Right lobe of liver (tissue), 6 donors: Measurements from ENCODE around the gene UBALD1. TPM values are rescaled to one million over a fixed set of nuclear protein-coding genes. Genes with fewer than 3 reads are reported as not detected.

Source experiments
- ATAC-seq, 4 donors: fragments of 200-7000 bp; cut with Tn5 transposase; one replicate each; pipeline ENCODE4 v1.9.1; 2020; ENCODE audit warnings: mild to moderate bottlenecking in 4 of 4, moderate library complexity in 4 of 4
- DNase-seq, 3 donors: peaks; one replicate each; pipeline ENCODE4 v3.0.0-alpha.2; 2020
- H3K27ac ChIP-seq, 3 donors: fragments of 200-600 bp; one replicate each; pipeline ENCODE4 v1.8.0; 2022
- H3K27me3 ChIP-seq, 2 donors: fragments of 200-600 bp; one replicate each; pipeline ENCODE4 v1.8.0; 2022
- H3K36me3 ChIP-seq, 4 donors: fragments of 200-600 bp; sonication (generic) in 1 of 4; one replicate each; pipeline versions ENCODE4 v1.5.1 to v1.8.0; 2017 to 2022; ENCODE audit warnings: control low read depth in 1 of 4
- H3K4me1 ChIP-seq, 4 donors: fragments of 200-600 bp; sonication (generic) in 1 of 4; one replicate each; pipeline versions ENCODE4 v1.5.1 to v1.8.0; 2017 to 2022; ENCODE audit warnings: control low read depth in 1 of 4
- H3K4me3 ChIP-seq, 3 donors: fragments of 200-600 bp; one replicate each; pipeline ENCODE4 v1.8.0; 2022
- H3K9me3 ChIP-seq, 4 donors: fragments of 200-600 bp; sonication (generic) in 1 of 4; one replicate each; pipeline versions ENCODE4 v1.5.1 to v1.8.0; 2017 to 2022; ENCODE audit warnings: control low read depth in 1 of 4
- CTCF ChIP-seq, 4 donors: fragments of 200-600 bp in 3 of 4; fragments of 450-650 bp in 1 of 4; IDR thresholded peaks; one replicate each; pipeline versions ENCODE4 v1.5.1 to v1.8.0; 2016 to 2022; ENCODE audit warnings: antibody characterized with exemption in 4 of 4, mild to moderate bottlenecking in 2 of 4
- POLR2A ChIP-seq: fragments of 450-650 bp; IDR thresholded peaks from one replicate; pipeline ENCODE4 v1.6.1; 2017; ENCODE audit warnings: antibody characterized with exemption, mild to moderate bottlenecking
- WGBS: methylation state at CpG from one replicate; pipeline ENCODE4 v1.1.6; 2018; ENCODE audit warnings: low coverage, low lambda C conversion rate; ENCODE audit not compliant: insufficient coverage; ENCODE audit errors: missing lambda C conversion rate; 5-methylcytosine and 5-hydroxymethylcytosine counted together
- intact Hi-C, 2 donors: fragments of 100-400 bp; cut with DNase I; formaldehyde crosslinking; loops; one replicate each; pipeline versions ENCODE4 v1.11.2 to v1.14.1; 2022
- total RNA-seq, 6 experiments: library from RNA; depleted of rRNA in 2 of 6; stranded (reverse); fragments of >200 nt in 2 of 6; fragmentation: NEBNext Ultra II Directional in 3 of 6; extraction: Animal tissue kit (Norgen Biotek cat#: 25700) in 3 of 6; gene quantifications; one replicate each; pipeline versions ENCODE4 v1.1.0 to v1.2.4, GENCODE V29; 2016 to 2023
- donor health status: DM: no; HTN: yes; CAD: no.
- donor health status: DM: no; HTN: no; CAD: no.
- donor health status: DM: no; HTN: no; CAD: no.
- donor health status: DM: no; HTN: yes; CAD: no.
- donor health status: DM: no; HTN: yes; CAD: no.

Gene UBALD1
- total RNA-seq, 6 experiments from 2014 or later = 6.4 to 29.5 (median 17.2) TPM

- intact Hi-C loops = no loop called here
- TF ChIP-seq POLR2A = no peak
- TF ChIP-seq CTCF (IDR thresholded peaks at IDR 0.05) = no peak
- H3K27ac ChIP-seq = no peak overlapping the region
- no peak overlapping the region for H3K4me3 ChIP-seq
- H3K36me3 ChIP-seq = no peaks in the 10 kb centered on the region
- DNase-seq (no peak), ATAC-seq (no peak)
- H3K27me3 ChIP-seq = no peaks in the 10 kb centered on the region
- no peaks in the 10 kb centered on the region for H3K9me3 ChIP-seq
- H3K4me1 ChIP-seq = peaks cover 0 to 7% (median 0%) of the 10 kb centered on the region in 4 donors
- 60% methylated on average over 3 of the region's 16 CpGs for WGBS
Observed at GRCh38 chr16:4593086-4593485, 21.6 kb downstream of the UBALD1 start.

GRCh38 chr16:4591706-4592470, 22.8 kb downstream of the UBALD1 start:
- H3K36me3 ChIP-seq = no peaks in the 10 kb centered on the region
- intact Hi-C loops = no loop called here
- no peaks in the 10 kb centered on the region for H3K27me3 ChIP-seq
- ATAC-seq (no peak), DNase-seq (no peak)
- H3K4me3 ChIP-seq = no peak overlapping the region
- H3K9me3 ChIP-seq = no peaks in the 10 kb centered on the region
- 84% methylated on average over 9 of the region's 17 CpGs for WGBS
- H3K27ac ChIP-seq = no peak overlapping the region
- peaks cover 0 to under 1% (median 0%) of the 10 kb centered on the region in 4 donors for H3K4me1 ChIP-seq
- TF ChIP-seq CTCF (IDR thresholded peaks at IDR 0.05) (no peak), POLR2A (no peak)

DNA sequence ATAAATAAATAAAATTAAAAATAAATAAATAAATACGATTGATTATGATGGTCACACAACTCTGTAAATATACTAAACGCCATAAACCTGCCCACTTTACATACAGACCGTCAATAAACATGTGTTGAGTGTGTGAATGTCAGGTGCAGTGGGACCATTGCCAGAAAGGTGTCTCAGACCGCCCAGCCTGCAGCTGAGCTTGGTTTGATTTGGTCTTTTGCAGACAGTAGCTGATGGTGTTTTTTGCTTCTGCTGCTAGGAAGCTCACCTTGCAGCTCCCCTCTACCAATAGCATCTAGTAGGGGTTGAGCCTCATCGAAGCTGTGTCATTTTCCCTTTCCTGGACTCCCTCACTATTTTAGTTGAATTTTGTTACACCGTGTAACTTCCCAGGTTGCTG, 23.5 kb downstream of the UBALD1 start:
- no peak for TF ChIP-seq CTCF (IDR thresholded peaks at IDR 0.05)
- no peak for TF ChIP-seq POLR2A
- Histone ChIP-seq H3K36me3 (no peaks in the 10 kb centered on the region), H3K27ac (no peak overlapping the region), H3K4me1 (no peaks in the 10 kb centered on the region), H3K9me3 (no peaks in the 10 kb centered on the region), H3K4me3 (no peak overlapping the region), H3K27me3 (no peaks in the 10 kb centered on the region)
- 64% methylated on average over 5 of the region's 6 CpGs for WGBS
- intact Hi-C loops = no loop called here
- DNase-seq (no peak), ATAC-seq (no peak)

DNA sequence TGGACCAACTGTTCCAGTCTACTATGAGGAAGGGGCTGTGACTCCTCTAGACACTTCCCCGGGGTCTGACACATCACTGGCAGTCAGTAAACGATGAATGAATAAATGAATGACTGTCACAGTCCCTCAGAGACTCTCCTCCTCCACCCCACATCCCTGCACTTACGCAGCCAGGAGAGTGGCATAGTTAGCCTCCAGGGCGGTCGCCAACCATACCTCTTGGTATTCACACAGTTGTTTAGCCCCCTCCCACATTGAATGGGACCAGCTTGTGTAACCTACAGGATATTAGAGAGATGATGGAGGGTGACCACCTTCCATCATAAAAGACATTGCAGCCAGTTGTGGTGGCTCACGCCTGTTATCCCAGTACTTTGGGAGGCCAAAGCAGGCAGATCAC, 25.7 kb downstream of the UBALD1 start:
- no peaks in the 10 kb centered on the region for H3K9me3 ChIP-seq
- TF ChIP-seq POLR2A (no peak), CTCF (IDR thresholded peaks at IDR 0.05) (no peak)
- H3K4me3 ChIP-seq = no peak overlapping the region
- no peak overlapping the region for H3K27ac ChIP-seq
- no peaks in the 10 kb centered on the region for H3K36me3 ChIP-seq
- intact Hi-C loops = no loop called here
- no peaks in the 10 kb centered on the region for H3K4me1 ChIP-seq
- no peaks in the 10 kb centered on the region for H3K27me3 ChIP-seq
- WGBS = 80% methylated on average over 3 of the region's 6 CpGs
- ATAC-seq (no peak), DNase-seq (no peak)
